HCT116 (cell line): ENCODE results near the gene IL36G. TPM values are rescaled to one million over a fixed set of nuclear protein-coding genes. Genes with fewer than 3 reads are reported as not detected.

Experiments used
- ATAC-seq: fragments of 200-7000 bp; cut with Tn5 transposase; 2 replicates; pipeline ENCODE4 v1.9.1; 2020; ENCODE audit warnings: mild to moderate bottlenecking, moderate library complexity
- BruUV-seq: library from RNA; stranded (reverse); fragments of 400-500 nt; replicated peaks from 2 replicates; lab custom pipeline; 2021; lab: Mats Ljungman, UMichigan
- CTCF ChIA-PET: fragments of 300-600 bp; sonication (Branson Sonifier 250); formaldehyde crosslinking; loops from one replicate; lab custom pipeline; 2021; ENCODE audit warnings: antibody characterized with exemption; lab: Charles Lee
- POLR2A ChIA-PET: fragments of 300-600, 350-600 bp; sonication (Branson Sonifier 250); formaldehyde crosslinking; loops from one replicate; lab custom pipeline; 2021; ENCODE audit warnings: antibody characterized with exemption; lab: Charles Lee
- RAD21 ChIA-PET, 2 experiments: fragments of 300-600 bp; sonication (Branson Sonifier 250); formaldehyde crosslinking; loops; one replicate each; lab custom pipeline; 2023; ENCODE audit warnings: low total read pairs in 2 of 2; ENCODE audit not compliant: uncharacterized antibody in 2 of 2, unreplicated experiment in 2 of 2, low non-redundant PET in 1 of 2; lab: Charles Lee
- DNase-seq: peaks from one replicate; pipeline ENCODE4 v3.0.0-alpha.2; 2010; ENCODE audit warnings: low read depth, low spot score
- H2AFZ ChIP-seq: fragments of 200-600 bp; shearing (Covaris generic), sonication (generic); 2 replicates; pipeline ENCODE4 v1.6.1; 2017; ENCODE audit warnings: low read depth, mixed run types, mixed read lengths, antibody characterized with exemption, low read length; ENCODE audit not compliant: poor library complexity, severe bottlenecking
- H3K27ac ChIP-seq: 2 replicates; pipeline ENCODE4 v1.5.1; 2012; ENCODE audit warnings: low read depth, low read length
- H3K27me3 ChIP-seq: fragments of 200-600 bp; sonication (generic); 2 replicates; pipeline ENCODE4 v1.6.1; 2016; ENCODE audit warnings: mixed run types, low read length, mixed read lengths; ENCODE audit not compliant: insufficient read depth
- H3K36me3 ChIP-seq, 2 experiments: fragments of 200-500 bp in 1 of 2; fragments of 200-600 bp in 1 of 2; sonication (Bioruptor generic) in 1 of 2; sonication (generic) in 1 of 2; 2 replicates each; pipeline versions ENCODE4 v1.5.1 to v1.6.1; 2014 to 2016; ENCODE audit warnings: low read length in 2 of 2, inconsistent platforms in 1 of 2, mixed read lengths in 1 of 2, mixed run types in 1 of 2; ENCODE audit not compliant: insufficient read depth in 2 of 2, control insufficient read depth in 1 of 2
- H3K4me1 ChIP-seq, 2 experiments: fragments of 200-600 bp in 1 of 2; sonication (generic) in 1 of 2; 2 replicates each; pipeline versions ENCODE4 v1.5.1 to v1.6.1; 2012 to 2017; ENCODE audit warnings: low read length in 2 of 2, inconsistent platforms in 1 of 2, mild to moderate bottlenecking in 1 of 2, mixed read lengths in 1 of 2, mixed run types in 1 of 2, moderate library complexity in 1 of 2; ENCODE audit not compliant: insufficient read depth in 2 of 2, control insufficient read depth in 1 of 2
- H3K4me2 ChIP-seq: fragments of 200-600 bp; sonication (generic); 2 replicates; pipeline ENCODE4 v1.6.1; 2017; ENCODE audit warnings: mixed run types, low read length, mixed read lengths
- H3K4me3 ChIP-seq, 2 experiments: fragments of 200-600 bp in 1 of 2; sonication (generic) in 1 of 2; replicated peaks in 1 of 2; 2 replicates each; pipeline ENCODE4 v1.5.1; 2011 to 2016; ENCODE audit warnings: low read length in 2 of 2, control low read depth in 1 of 2, low read depth in 1 of 2, mild to moderate bottlenecking in 1 of 2, mixed read lengths in 1 of 2, mixed run types in 1 of 2
- H3K79me2 ChIP-seq: fragments of 200-600 bp; sonication (generic); 2 replicates; pipeline ENCODE4 v1.6.1; 2017; ENCODE audit warnings: mild to moderate bottlenecking, mixed run types, low read length, moderate library complexity, mixed read lengths; ENCODE audit not compliant: insufficient read depth
- H3K9ac ChIP-seq: fragments of 200-600 bp; sonication (generic); 2 replicates; pipeline ENCODE4 v1.6.1; 2016; ENCODE audit warnings: low read length, mixed read lengths
- H3K9me2 ChIP-seq: fragments of 200-600 bp; sonication (generic), shearing (Covaris generic); 2 replicates; pipeline ENCODE4 v1.6.1; 2017; ENCODE audit warnings: mixed run types, mild to moderate bottlenecking, moderate library complexity; ENCODE audit not compliant: insufficient read depth
- H3K9me3 ChIP-seq, 2 experiments: fragments of 200-500 bp in 1 of 2; fragments of 200-600 bp in 1 of 2; sonication (Bioruptor generic) in 1 of 2; sonication (generic) in 1 of 2; 2 replicates each; pipeline ENCODE4 v1.6.1; 2014 to 2017; ENCODE audit warnings: low read length in 2 of 2, mixed read lengths in 2 of 2, inconsistent platforms in 1 of 2, low read depth in 1 of 2, mild to moderate bottlenecking in 1 of 2, mixed run types in 1 of 2, moderate library complexity in 1 of 2; ENCODE audit not compliant: control insufficient read depth in 1 of 2, insufficient read depth in 1 of 2
- H4K20me1 ChIP-seq: fragments of 200-600 bp; sonication (generic), shearing (Covaris generic); 2 replicates; pipeline ENCODE4 v1.6.1; 2017; ENCODE audit warnings: mixed run types, mild to moderate bottlenecking, moderate library complexity; ENCODE audit not compliant: insufficient read depth
- CEBPB ChIP-seq: IDR thresholded peaks from 2 replicates; pipeline ENCODE4 v1.6.1; 2012; ENCODE audit warnings: low read depth
- EGR1 ChIP-seq: IDR thresholded peaks from 2 replicates; pipeline ENCODE4 v1.6.1; 2012; ENCODE audit warnings: low read depth
- JUND ChIP-seq: IDR thresholded peaks from 2 replicates; pipeline ENCODE4 v1.6.1; 2012
- POLR2A ChIP-seq: IDR thresholded peaks from 2 replicates; pipeline ENCODE4 v1.7.0; 2011; ENCODE audit warnings: borderline replicate concordance; ENCODE audit not compliant: insufficient read depth, insufficient read length; ENCODE audit errors: extremely low read depth
- POLR2AphosphoS5 ChIP-seq: IDR thresholded peaks from 2 replicates; pipeline ENCODE4 v1.6.1; 2011; ENCODE audit warnings: mild to moderate bottlenecking, low read depth, low read length, moderate library complexity
- RAD21 ChIP-seq: IDR thresholded peaks from 2 replicates; pipeline ENCODE4 v1.6.1; 2012; ENCODE audit warnings: low read depth, mild to moderate bottlenecking
- YY1 ChIP-seq: IDR thresholded peaks from 2 replicates; pipeline ENCODE4 v1.6.1; 2011; ENCODE audit warnings: low read length, low read depth, moderate library complexity, mild to moderate bottlenecking; ENCODE audit not compliant: insufficient replicate concordance; ENCODE audit errors: extremely low read depth
- ZNF274 ChIP-seq: fragments of 200-500 bp; sonication (Bioruptor generic); IDR thresholded peaks from 2 replicates; pipeline ENCODE4 v1.6.1; 2014; ENCODE audit warnings: mild to moderate bottlenecking, low read depth, low read length, inconsistent platforms
- intact Hi-C: fragments of 100-400 bp; cut with micrococcal nuclease; formaldehyde crosslinking; loops from 2 replicates; pipeline ENCODE4 v1.10.0; 2022
- total RNA-seq: library from RNA; stranded (reverse); gene quantifications from one replicate; pipeline ENCODE4 v1.2.1, GENCODE V29; 2021; ENCODE audit not compliant: unreplicated experiment
- TF ChIP-seq, protein P1 (sequence below): IDR thresholded peaks from 2 replicates; pipeline ENCODE4 v1.6.1; 2011; ENCODE audit warnings: mild to moderate bottlenecking, low read length, moderate library complexity; ENCODE audit not compliant: insufficient replicate concordance; ENCODE audit errors: extremely low read depth
- TF ChIP-seq, protein P2 (sequence below): IDR thresholded peaks from 2 replicates; pipeline ENCODE4 v1.6.1; 2012; ENCODE audit warnings: low read depth

The IL36G gene
- total RNA-seq, 1 experiment from 2014 or later = not detected

DNA sequence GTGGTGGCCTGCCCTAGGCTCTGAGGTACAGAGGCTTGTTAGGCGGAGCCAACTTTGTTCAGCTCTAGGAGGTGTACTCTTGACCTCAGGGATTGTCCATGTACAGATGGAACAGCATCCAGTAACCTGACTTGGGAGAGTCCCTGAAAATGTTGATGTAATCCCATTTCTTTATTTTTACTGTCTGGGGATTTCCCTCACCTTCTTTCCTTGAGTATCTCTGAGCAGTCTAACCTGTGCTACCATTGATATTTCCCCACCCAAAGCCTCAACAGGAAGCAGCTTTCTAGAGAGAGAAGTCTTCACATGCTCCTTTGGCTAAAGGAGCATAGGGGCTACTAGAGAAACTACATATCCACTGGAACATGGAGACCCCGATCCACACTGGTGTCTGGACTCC is 37.8 kb downstream of the IL36G start:
- BruUV-seq = no TSS peak
- RAD21 ChIA-PET = no interaction called here
- ATAC-seq = no peak
- Histone ChIP-seq H3K4me3 (no peak overlapping the region), H4K20me1 (no peaks in the 10 kb centered on the region), H3K27me3 (no peaks in the 10 kb centered on the region), H3K4me2 (no peak overlapping the region), H3K9me3 (no peaks in the 10 kb centered on the region), H3K4me1 (no peaks in the 10 kb centered on the region)
- intact Hi-C loops = no loop called here
- POLR2A ChIA-PET = no interaction called here
- TF ChIP-seq RAD21 = no peak
- TF ChIP-seq EGR1 = no peak
- TF ChIP-seq JUND = no peak
- no peak for TF ChIP-seq ZNF274
- TF ChIP-seq YY1 = no peak
- TF ChIP-seq CEBPB = no peak
- TF ChIP-seq POLR2A = no peak
- TF ChIP-seq POLR2AphosphoS5 = no peak
- TF ChIP-seq, protein P1, sequence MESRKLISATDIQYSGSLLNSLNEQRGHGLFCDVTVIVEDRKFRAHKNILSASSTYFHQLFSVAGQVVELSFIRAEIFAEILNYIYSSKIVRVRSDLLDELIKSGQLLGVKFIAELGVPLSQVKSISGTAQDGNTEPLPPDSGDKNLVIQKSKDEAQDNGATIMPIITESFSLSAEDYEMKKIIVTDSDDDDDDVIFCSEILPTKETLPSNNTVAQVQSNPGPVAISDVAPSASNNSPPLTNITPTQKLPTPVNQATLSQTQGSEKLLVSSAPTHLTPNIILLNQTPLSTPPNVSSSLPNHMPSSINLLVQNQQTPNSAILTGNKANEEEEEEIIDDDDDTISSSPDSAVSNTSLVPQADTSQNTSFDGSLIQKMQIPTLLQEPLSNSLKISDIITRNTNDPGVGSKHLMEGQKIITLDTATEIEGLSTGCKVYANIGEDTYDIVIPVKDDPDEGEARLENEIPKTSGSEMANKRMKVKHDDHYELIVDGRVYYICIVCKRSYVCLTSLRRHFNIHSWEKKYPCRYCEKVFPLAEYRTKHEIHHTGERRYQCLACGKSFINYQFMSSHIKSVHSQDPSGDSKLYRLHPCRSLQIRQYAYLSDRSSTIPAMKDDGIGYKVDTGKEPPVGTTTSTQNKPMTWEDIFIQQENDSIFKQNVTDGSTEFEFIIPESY = no peak
- TF ChIP-seq, protein P2, sequence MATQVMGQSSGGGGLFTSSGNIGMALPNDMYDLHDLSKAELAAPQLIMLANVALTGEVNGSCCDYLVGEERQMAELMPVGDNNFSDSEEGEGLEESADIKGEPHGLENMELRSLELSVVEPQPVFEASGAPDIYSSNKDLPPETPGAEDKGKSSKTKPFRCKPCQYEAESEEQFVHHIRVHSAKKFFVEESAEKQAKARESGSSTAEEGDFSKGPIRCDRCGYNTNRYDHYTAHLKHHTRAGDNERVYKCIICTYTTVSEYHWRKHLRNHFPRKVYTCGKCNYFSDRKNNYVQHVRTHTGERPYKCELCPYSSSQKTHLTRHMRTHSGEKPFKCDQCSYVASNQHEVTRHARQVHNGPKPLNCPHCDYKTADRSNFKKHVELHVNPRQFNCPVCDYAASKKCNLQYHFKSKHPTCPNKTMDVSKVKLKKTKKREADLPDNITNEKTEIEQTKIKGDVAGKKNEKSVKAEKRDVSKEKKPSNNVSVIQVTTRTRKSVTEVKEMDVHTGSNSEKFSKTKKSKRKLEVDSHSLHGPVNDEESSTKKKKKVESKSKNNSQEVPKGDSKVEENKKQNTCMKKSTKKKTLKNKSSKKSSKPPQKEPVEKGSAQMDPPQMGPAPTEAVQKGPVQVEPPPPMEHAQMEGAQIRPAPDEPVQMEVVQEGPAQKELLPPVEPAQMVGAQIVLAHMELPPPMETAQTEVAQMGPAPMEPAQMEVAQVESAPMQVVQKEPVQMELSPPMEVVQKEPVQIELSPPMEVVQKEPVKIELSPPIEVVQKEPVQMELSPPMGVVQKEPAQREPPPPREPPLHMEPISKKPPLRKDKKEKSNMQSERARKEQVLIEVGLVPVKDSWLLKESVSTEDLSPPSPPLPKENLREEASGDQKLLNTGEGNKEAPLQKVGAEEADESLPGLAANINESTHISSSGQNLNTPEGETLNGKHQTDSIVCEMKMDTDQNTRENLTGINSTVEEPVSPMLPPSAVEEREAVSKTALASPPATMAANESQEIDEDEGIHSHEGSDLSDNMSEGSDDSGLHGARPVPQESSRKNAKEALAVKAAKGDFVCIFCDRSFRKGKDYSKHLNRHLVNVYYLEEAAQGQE = no peak
- TF ChIP-seq, all 23 proteins: peak for 0
- CTCF ChIA-PET = no interaction called here
- no peaks in the 10 kb centered on the region for H3K9me2 ChIP-seq
- H3K36me3 ChIP-seq = no peaks in the 10 kb centered on the region
- H3K79me2 ChIP-seq = no peaks in the 10 kb centered on the region
- no peak for DNase-seq
- no peak overlapping the region for H2AFZ ChIP-seq
- H3K27ac ChIP-seq = no peak overlapping the region
- H3K9ac ChIP-seq = no peak overlapping the region
